ENCODE results near the gene CYBRD1. TPM values are rescaled to one million over a fixed set of nuclear protein-coding genes. Genes with fewer than 3 reads are reported as not detected.
A peak's percentile ranks its signal among the peaks of the same experiment; 100 is the strongest.
"Not testable (repeated sequence)": the region's sequence is repeated elsewhere in the genome, so short reads cannot be mapped to it uniquely, and the experiment has no call there.

Gene CYBRD1
- total RNA-seq, 2 donors from 2014 or later: 67.9 to 130 TPM

DNA sequence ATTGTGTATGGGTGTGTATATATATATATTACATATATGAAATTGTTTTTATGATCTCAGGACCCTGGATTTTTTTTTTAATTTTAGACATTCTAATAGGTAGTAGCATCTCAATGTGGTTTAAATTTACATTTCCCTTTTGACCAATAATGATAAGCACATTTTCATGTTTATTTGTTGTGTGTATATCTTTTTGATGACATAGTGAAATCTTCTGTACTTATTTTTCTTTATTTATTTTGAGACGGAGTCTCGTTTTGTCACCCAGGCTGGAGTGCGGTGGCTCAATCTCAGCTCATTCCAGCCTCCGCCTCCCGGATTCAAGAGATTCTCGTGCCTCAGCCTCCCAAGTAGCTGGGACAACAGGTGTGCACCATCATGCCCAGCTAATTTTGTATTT is 35.1 kb upstream of the CYBRD1 start:
- 99% methylated on average over 6 of the region's 6 CpGs for WGBS
- Histone ChIP-seq H3K36me3 (no peaks in the 10 kb centered on the region), H3K27ac (no peak overlapping the region), H3K9me3 (no peaks in the 10 kb centered on the region), H3K4me3 (no peak overlapping the region), H3K4me1 (replicated peaks) (no peaks in the 10 kb centered on the region), H3K27me3 (replicated peaks; ENCODE audit: insufficient read depth) (no peaks in the 10 kb centered on the region)
- intact Hi-C loops (cut with DNase I): no loop called here
- TF ChIP-seq POLR2AphosphoS5 (IDR thresholded peaks at IDR 0.05) (no peak), POLR2A (IDR thresholded peaks at IDR 0.05) (no peak)
- TF ChIP-seq, protein P1, sequence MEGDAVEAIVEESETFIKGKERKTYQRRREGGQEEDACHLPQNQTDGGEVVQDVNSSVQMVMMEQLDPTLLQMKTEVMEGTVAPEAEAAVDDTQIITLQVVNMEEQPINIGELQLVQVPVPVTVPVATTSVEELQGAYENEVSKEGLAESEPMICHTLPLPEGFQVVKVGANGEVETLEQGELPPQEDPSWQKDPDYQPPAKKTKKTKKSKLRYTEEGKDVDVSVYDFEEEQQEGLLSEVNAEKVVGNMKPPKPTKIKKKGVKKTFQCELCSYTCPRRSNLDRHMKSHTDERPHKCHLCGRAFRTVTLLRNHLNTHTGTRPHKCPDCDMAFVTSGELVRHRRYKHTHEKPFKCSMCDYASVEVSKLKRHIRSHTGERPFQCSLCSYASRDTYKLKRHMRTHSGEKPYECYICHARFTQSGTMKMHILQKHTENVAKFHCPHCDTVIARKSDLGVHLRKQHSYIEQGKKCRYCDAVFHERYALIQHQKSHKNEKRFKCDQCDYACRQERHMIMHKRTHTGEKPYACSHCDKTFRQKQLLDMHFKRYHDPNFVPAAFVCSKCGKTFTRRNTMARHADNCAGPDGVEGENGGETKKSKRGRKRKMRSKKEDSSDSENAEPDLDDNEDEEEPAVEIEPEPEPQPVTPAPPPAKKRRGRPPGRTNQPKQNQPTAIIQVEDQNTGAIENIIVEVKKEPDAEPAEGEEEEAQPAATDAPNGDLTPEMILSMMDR (IDR thresholded peaks at IDR 0.05): no peak
- no peak for DNase-seq (ENCODE audit: low spot score)

DNA sequence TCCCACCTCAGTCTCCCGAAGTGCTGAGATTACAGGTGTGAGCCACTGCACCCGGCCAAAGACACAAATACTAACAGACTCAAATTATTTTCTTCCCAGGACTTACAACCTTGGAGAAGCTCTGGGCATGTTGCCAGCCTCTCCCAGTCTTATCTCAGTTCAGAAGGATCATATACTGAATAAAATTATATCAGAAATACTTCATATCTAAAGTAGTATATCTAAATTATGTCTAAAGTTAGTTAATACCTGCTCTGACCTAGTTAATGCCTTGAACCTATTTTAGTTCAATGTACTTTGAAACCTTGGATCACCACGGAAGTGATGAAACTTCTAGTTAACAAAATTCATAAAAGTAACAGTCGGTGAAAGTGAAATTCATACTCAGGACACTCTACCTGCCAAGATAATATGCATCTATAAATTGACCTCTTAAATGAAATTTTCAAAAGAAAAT is 34.4 kb upstream of the CYBRD1 start:
- intact Hi-C loops (cut with DNase I): no loop called here
- H3K4me3 ChIP-seq: no peak overlapping the region
- H3K4me1 ChIP-seq (replicated peaks): no peaks in the 10 kb centered on the region
- no peaks in the 10 kb centered on the region for H3K27me3 ChIP-seq (replicated peaks; ENCODE audit: insufficient read depth)
- H3K36me3 ChIP-seq: no peaks in the 10 kb centered on the region
- H3K9me3 ChIP-seq: no peaks in the 10 kb centered on the region
- TF ChIP-seq, protein P1 (IDR thresholded peaks at IDR 0.05): no peak
- TF ChIP-seq POLR2A (IDR thresholded peaks at IDR 0.05) (no peak), POLR2AphosphoS5 (IDR thresholded peaks at IDR 0.05) (no peak)
- DNase-seq (ENCODE audit: low spot score): no peak
- no peak overlapping the region for H3K27ac ChIP-seq
- 86% methylated on average over 4 of the region's 4 CpGs for WGBS

DNA sequence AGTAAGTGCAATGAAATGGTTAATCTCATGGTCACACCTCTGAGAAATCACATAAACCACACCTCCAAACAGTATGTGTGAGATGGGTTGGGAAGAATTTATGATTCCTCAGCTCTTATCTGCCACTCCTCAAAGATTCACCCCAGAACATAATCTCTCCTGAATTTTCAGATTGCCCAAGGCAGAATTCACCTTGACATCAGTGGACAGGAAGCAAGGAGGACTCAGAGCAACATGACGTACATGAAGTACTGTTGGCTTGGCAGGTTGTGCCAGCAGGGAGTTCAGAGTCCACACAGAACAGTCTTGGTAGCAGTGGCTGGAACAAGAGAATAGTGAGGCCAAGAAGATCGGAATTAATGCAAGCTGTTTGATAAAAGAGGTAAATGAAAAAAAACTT is 31.7 kb upstream of the CYBRD1 start:
- DNase-seq (ENCODE audit: low spot score): no peak
- WGBS: 84% methylated on average over 2 of the region's 2 CpGs
- Histone ChIP-seq H3K4me3 (no peak overlapping the region), H3K9me3 (no peaks in the 10 kb centered on the region), H3K4me1 (replicated peaks) (no peaks in the 10 kb centered on the region), H3K27ac (no peak overlapping the region), H3K27me3 (replicated peaks; ENCODE audit: insufficient read depth) (no peaks in the 10 kb centered on the region), H3K36me3 (no peaks in the 10 kb centered on the region)
- no peak for TF ChIP-seq POLR2A (IDR thresholded peaks at IDR 0.05)
- intact Hi-C loops (cut with DNase I): no loop called here

DNA sequence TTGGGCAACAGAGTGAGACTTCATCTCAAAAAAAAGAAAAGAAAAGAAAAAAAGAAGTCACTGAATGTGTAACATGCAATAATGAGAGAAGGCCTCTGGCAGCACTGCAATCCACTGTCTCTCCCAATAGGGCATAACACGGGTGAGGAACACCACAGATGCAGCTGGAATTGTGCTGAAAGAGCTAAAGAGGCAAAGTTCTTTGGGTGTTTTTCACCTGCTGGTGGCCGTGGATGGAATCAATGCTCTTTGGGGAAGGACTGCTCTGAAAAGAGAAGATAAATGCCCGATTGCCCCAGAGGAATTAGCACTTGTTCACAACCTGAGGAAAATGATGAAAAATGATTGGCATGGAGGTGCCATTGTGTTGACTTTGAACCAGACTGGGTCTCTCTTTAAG is 31.0 kb upstream of the CYBRD1 start:
- Histone ChIP-seq H3K27me3 (replicated peaks; ENCODE audit: insufficient read depth) (no peaks in the 10 kb centered on the region), H3K36me3 (no peaks in the 10 kb centered on the region), H3K9me3 (no peaks in the 10 kb centered on the region), H3K27ac (no peak overlapping the region), H3K4me1 (replicated peaks) (no peaks in the 10 kb centered on the region), H3K4me3 (no peak overlapping the region)
- 83% methylated on average over 3 of the region's 3 CpGs for WGBS
- intact Hi-C loops (cut with DNase I): no loop called here
- no peak for DNase-seq (ENCODE audit: low spot score)
- TF ChIP-seq POLR2A (IDR thresholded peaks at IDR 0.05): no peak
- TF ChIP-seq, protein P1 (IDR thresholded peaks at IDR 0.05): no peak
- TF ChIP-seq POLR2AphosphoS5 (IDR thresholded peaks at IDR 0.05): no peak

DNA sequence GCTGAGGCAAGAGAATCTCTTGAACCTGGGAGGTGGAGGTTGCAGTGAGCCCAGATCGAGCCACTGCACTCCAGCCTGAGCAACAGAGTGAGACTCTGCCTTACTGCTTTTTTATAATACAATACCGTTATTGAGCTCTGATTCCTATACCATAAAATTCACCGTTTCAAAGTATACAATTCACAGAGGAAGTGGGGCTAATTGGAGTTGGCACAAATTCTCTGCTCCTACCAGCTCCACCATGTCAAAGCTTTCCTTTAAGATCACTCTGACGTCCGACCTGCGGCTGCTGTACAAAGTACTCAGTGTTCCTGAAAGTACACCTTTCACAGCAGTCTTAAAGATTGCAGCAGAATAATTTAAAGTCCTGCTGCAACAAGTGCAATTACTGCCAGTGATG is 29.6 kb upstream of the CYBRD1 start:
- TF ChIP-seq POLR2AphosphoS5 (IDR thresholded peaks at IDR 0.05) (peak; percentile 7), POLR2A (IDR thresholded peaks at IDR 0.05) (no peak)
- no peaks in the 10 kb centered on the region for H3K27me3 ChIP-seq (replicated peaks; ENCODE audit: insufficient read depth)
- H3K9me3 ChIP-seq: no peaks in the 10 kb centered on the region
- H3K36me3 ChIP-seq: no peaks in the 10 kb centered on the region
- H3K4me3 ChIP-seq: no peak overlapping the region
- no peak for DNase-seq (ENCODE audit: low spot score)
- intact Hi-C loops (cut with DNase I): no loop called here
- WGBS: 28% methylated on average over 6 of the region's 6 CpGs
- no peak overlapping the region for H3K27ac ChIP-seq
- no peaks in the 10 kb centered on the region for H3K4me1 ChIP-seq (replicated peaks)

DNA sequence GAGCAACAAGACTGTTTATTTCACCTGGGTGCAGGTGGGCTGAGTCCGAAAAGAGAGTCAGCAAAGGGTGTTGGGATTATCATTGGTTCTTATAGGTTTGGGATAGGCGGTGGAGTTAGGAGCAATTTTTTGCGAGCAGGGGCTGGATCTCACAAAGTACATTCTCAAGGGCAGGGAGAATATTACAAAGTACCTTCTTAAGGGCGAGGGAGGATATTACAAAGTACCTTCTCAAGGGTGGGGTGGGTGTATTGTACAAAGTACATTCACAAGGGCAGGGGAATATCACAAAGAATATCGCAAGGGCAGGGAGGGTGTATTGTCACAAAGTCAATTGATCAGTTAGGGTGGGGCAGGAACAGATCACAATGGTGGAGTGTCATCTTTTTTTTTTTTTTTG is 24.6 kb upstream of the CYBRD1 start:
- H3K9me3 ChIP-seq; H3K27ac ChIP-seq; H3K27me3 ChIP-seq (replicated peaks; ENCODE audit: insufficient read depth); intact Hi-C loops (cut with DNase I); DNase-seq (ENCODE audit: low spot score); H3K36me3 ChIP-seq; H3K4me3 ChIP-seq; H3K4me1 ChIP-seq (replicated peaks): not testable (repeated sequence)
- WGBS: over 99% methylated on average over 5 of the region's 5 CpGs
